ENCODE results near the gene KIAA1755. TPM values are rescaled to one million over a fixed set of nuclear protein-coding genes. Genes with fewer than 3 reads are reported as not detected.
"Not testable (repeated sequence)": the region's sequence is repeated elsewhere in the genome, so short reads cannot be mapped to it uniquely, and the experiment has no call there.

The KIAA1755 gene
- total and polyA plus RNA-seq, 12 donors, result 2.7 to 7.7 (median 5.2) TPM

DNA sequence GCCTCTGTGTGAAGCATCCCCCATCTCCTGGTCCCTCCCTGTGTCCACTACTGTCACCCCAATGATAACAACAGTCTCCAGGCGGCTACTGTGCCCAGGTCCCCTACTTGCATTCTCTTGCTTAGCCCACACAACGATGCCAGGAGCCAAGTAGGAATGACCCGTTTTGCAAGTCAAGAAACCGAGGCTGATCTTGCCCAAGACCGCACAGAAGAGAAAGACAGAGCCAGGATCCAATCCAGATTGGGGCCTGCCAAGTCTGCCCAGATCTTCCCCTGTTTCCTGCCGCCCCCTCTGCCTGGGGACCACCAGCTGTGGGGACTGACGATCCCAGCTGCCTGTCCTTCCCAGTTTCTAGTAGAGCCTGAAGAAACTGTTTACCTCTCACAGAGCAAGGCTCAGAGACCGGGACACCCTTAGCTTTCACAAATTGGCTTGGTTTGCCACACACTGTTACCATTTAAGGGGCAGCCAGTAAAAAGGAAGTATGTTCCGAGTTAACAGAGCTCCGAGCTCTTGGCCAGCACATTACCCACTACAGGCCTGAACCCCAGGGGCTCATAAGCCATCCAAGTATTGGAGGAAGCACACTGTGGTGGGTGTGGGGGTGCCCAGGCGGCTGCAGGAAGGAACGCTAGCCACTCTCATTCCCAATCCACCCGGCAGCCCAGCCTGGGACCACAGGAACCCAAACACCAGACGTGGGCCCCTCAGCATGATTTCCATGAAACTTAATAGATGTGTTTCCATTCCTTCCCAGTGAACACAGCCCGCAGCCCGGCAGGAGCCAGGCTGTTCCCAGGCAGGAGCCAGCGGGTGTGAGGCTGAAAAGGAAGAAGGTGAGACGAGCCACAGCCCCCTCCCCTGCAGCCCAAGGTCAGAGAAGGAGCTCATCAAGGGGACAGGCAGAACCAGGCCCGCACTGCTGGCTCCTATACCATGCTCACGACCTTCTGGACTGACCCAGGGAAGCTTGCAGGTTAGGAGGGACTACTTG, 7.9 kb downstream of the KIAA1755 start:
- ATAC-seq (peak in 6 of 8 donors; percentile 10 to 40 (median 25)), DNase-seq (no peak)
- Histone ChIP-seq H3K36me3 (no peaks in the 10 kb centered on the region), H3K4me1 (peaks cover 0 to 53% (median 16%) of the 10 kb centered on the region in 9 donors), H3K27me3 (no peaks in the 10 kb centered on the region), H3K9me3 (no peaks in the 10 kb centered on the region), H3K4me3 (no peak overlapping the region), H3K27ac (peak overlapping the region in 8 of 10 donors; percentile 10 to 60 (median 40))
- intact Hi-C loops (cut with DNase I), result no loop called here
- WGBS, 2 donors, result 58 to 60% methylated on average over 20 of the region's 20 CpGs
- TF ChIP-seq, protein P1, sequence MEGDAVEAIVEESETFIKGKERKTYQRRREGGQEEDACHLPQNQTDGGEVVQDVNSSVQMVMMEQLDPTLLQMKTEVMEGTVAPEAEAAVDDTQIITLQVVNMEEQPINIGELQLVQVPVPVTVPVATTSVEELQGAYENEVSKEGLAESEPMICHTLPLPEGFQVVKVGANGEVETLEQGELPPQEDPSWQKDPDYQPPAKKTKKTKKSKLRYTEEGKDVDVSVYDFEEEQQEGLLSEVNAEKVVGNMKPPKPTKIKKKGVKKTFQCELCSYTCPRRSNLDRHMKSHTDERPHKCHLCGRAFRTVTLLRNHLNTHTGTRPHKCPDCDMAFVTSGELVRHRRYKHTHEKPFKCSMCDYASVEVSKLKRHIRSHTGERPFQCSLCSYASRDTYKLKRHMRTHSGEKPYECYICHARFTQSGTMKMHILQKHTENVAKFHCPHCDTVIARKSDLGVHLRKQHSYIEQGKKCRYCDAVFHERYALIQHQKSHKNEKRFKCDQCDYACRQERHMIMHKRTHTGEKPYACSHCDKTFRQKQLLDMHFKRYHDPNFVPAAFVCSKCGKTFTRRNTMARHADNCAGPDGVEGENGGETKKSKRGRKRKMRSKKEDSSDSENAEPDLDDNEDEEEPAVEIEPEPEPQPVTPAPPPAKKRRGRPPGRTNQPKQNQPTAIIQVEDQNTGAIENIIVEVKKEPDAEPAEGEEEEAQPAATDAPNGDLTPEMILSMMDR (IDR thresholded peaks at IDR 0.05), result no peak

DNA sequence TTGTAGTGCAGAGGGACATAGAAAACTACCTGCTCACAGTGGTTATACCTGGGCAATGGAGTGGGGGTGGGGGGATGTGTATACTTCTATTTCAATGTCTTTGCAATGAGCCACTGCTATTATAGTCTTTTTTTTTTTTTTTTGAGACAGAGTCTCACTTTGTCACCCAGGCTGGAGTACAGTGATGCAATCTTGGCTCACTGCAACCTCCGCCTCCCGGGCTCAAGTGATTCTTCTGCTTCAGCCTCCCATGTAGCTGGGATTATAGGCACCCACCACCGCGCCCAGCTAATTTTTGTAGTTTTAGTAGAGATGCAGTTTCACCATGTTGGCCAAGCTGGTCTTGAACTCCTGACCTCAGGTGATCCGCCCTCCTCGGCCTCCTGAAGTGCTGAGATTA, 9.1 kb downstream of the KIAA1755 start:
- H3K36me3 ChIP-seq; H3K9me3 ChIP-seq; H3K4me3 ChIP-seq; DNase-seq; intact Hi-C loops (cut with DNase I); ATAC-seq; H3K27me3 ChIP-seq: not testable (repeated sequence)
- WGBS, 2 donors, result 73 to 84% methylated on average over 6 of the region's 6 CpGs
- H3K4me1 ChIP-seq, result peaks cover 0 to 63% (median 21%) of the 10 kb centered on the region in 9 donors
- peak overlapping the region in 1 of 10 donors; percentile 60 for H3K27ac ChIP-seq

DNA sequence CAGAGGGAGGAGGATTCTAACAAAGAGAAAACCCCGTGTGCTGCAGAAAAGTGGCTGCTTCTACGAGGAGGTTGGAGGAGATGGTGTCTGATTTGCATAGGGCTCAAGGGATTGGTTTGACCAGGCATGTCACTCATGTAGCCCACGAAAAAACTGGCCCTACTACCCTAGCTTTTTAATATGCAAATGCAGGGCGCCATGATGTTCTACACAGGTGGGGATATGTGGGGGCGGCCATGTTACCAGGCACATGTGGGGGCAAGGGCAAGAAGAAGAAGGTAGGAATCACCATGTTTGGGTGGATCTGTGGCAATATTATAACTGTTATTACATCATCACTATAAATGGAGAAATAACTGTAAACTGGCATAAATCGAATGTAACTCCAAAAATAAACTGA, 9.9 kb downstream of the KIAA1755 start:
- Histone ChIP-seq H3K27ac (no peak overlapping the region), H3K4me3 (no peak overlapping the region), H3K9me3 (no peaks in the 10 kb centered on the region), H3K36me3 (no peaks in the 10 kb centered on the region), H3K4me1 (peaks cover 0 to 61% (median 24%) of the 10 kb centered on the region in 9 donors), H3K27me3 (no peaks in the 10 kb centered on the region)
- 65 to 66% methylated on average over 6 of the region's 6 CpGs for WGBS, 2 donors
- intact Hi-C loops (cut with DNase I), result no loop called here
- ATAC-seq, result no peak
- no peak for DNase-seq
- TF ChIP-seq, protein P1 (IDR thresholded peaks at IDR 0.05), result no peak

DNA sequence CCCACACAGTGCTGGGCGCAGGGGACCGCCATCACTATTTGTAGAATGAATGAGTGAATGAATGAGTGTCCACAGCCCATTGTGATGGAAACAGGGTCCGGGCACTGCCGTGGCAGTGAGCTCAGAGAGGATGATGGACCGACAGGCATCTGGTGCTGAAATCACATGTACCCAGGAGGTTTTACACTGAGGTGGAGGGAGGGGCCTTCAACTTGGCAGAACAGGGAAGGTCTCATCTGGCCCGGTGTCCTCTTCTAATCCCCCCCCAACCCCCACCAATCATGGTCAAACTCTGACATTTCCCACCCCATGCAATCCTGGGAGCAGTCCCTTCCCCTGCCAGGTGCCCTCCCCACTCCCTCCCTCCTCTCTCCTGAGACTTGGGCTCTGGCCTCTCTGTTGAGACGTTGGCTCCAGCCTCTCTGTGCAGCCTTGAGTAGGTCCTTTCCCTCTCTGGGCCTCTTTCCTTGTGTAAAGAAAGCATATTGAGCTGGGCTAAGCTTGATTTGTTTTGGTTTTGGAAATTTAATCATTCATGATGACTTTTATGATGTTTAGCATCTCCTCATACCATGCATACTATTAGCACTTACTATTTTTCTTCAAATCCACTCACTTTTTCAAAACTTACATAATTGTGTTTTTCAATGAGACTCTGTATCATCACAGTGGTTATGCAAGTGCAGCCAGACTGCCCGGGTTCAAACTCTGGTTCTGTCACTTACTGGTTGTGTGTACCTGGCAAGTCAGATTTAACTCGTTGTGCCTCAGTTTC, 10.8 kb downstream of the KIAA1755 start:
- no peak for ATAC-seq
- Histone ChIP-seq H3K27me3 (no peaks in the 10 kb centered on the region), H3K27ac (no peak overlapping the region), H3K4me1 (peaks cover 0 to 58% (median 25%) of the 10 kb centered on the region in 9 donors), H3K9me3 (no peaks in the 10 kb centered on the region), H3K36me3 (peaks cover 0 to 7% (median 0%) of the 10 kb centered on the region in 9 donors), H3K4me3 (no peak overlapping the region)
- no peak for DNase-seq
- TF ChIP-seq, protein P1 (IDR thresholded peaks at IDR 0.05), result no peak
- intact Hi-C loops (cut with DNase I), result no loop called here
- 75 to 78% methylated on average over 9 of the region's 9 CpGs for WGBS, 2 donors

Measured in heart right ventricle (tissue), 16 donors.